ENCODE results near the gene WSB2.

WSB2 gene

GRCh38 chr12:118063576-118064391, 2.8 kb upstream of the WSB2 start:
- H3K4me3 ChIP-seq (ENCODE audit: low read depth, low read length), result no peak overlapping the region
- no peak for DNase-seq (ENCODE audit: low read depth)

- DNase-seq (ENCODE audit: low read depth), result no peak
- H3K4me3 ChIP-seq (ENCODE audit: low read depth, low read length), result peak overlapping the region; percentile 82
Observed at GRCh38 chr12:118061873-118062843, 1.2 kb upstream of the WSB2 start.

GRCh38 chr12:118060301-118061010, 523 bp downstream of the WSB2 start:
- no peak for DNase-seq (ENCODE audit: low read depth)
- peak overlapping the region; percentile 82 for H3K4me3 ChIP-seq (ENCODE audit: low read depth, low read length)

DNA sequence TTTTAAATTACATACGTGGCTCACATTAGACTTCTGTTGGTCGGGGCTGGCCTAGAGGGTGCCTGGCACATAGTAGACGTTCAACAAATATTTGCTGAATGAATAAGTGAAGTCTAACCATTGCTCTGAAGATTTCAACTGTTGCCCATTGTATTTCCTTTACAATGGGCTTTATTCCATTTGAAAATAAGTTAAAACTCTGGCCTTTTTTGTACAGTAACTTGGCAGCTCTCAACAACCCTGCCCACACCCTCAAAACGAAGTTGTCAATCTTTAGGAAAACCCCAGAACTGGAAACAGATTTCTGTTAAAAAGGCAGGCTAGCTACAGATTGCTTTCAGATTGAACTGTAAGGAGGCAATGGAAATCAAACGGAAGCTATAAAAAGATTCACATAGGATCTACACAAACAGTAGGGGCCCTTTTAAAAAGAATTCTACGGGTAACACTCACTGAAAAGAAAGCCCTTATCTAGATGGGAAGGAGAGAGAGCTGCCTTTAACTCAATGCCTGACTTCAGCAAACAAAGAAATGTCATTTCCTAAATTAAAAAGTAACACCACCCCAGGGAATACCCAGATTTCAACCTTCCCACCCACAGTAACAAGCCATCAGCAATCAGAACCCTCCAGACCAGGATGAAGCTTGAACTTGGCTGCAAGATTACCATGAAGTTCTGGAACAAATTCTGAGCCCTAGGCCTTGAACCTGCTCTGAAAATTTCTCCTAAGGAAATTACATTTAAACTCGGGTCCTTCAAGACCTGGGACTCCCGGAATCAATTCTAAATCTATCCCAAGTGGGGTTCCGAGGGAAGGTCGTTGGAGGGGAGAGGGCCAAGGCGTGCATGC, 1.4 kb downstream of the WSB2 start:
- peak overlapping the region; percentile 82 for H3K4me3 ChIP-seq (ENCODE audit: low read depth, low read length)
- no peak for DNase-seq (ENCODE audit: low read depth)

DNA sequence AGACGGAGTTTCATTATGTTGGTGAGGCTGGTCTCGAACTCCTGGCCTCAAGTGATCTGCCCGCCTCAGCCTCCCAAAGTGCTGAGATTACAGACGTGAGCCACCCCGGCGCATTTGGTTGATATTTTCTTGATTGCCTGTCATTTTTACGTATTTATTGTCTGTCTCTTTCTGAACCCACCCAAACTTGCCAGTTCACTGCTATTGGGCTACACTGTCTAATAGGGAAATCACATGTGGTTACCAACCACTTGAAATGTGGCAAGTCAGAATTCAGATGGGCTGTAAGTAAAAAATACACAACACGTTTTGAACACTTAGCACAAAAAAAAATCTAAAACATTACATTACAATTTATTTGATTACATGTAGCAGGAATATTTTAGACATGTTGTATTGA, 2.1 kb downstream of the WSB2 start:
- no peak for DNase-seq (ENCODE audit: low read depth)
- no peak overlapping the region for H3K4me3 ChIP-seq (ENCODE audit: low read depth, low read length)

GRCh38 chr12:118058227-118058626, 2.8 kb downstream of the WSB2 start:
- H3K4me3 ChIP-seq (ENCODE audit: low read depth, low read length), result no peak overlapping the region
- no peak for DNase-seq (ENCODE audit: low read depth)

DNA sequence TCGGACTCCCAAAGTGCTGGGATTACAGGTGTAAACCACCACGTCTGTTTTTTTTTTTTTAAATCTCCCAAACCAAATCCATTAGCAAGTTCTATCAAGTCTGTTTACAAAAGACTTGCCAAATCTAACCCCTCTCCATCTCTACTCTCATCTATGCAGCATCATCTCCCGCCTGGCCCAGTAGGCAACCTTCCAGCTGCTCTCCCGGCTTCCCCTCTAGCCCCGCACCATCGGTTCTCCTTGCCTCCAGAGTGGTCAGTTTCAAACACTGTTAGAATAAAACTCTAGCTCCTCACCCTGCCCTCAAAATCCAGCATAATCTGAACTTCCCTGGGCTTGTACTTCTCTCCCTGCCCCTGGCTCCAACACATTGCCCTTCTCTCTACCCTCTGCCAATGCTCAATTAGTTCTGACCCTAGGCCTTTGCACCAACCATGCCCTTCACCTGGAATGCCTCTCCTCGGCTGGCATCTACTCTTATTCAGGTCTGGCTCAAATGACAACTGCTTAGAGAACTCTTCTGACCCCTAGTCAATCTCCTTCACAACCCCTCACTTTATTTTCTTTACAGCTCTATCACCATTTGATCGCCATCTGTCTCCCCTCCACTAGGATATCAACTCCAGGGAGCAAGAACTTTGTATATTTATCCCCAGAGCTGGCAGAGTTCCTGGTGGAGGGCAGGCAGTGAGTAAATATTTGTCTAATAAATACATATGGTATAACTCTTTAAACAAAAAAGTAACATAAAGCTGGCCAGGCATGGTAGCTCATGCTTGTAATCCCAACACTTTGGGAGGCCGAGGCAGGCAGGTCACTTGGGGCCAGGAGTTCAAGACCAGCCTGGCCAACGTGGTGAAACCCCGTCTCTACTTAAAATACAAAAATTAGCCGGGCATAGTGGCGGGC, 4.9 kb downstream of the WSB2 start:
- no peak overlapping the region for H3K4me3 ChIP-seq (ENCODE audit: low read depth, low read length)
- no peak for DNase-seq (ENCODE audit: low read depth)

DNA sequence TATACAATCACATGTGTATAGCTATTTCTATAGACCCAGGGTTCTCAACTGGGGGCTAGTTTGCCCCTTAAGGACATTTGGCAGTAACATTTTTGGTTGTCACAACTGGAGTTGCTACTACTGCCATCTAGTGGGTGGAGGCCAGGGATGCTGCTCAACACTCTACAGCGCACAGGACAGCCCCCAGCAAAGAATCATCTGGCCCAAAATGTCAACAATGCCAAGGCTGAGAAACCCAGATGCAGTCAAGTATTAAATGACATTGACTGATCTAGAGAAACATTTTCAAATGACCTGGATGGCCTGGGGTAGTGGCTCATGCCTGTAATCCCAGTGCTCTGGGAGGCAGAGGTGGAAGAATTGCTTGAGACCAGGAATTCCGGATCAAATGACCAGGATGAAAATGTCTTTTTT, 5.8 kb downstream of the WSB2 start:
- no peak for DNase-seq (ENCODE audit: low read depth)
- no peak overlapping the region for H3K4me3 ChIP-seq (ENCODE audit: low read depth, low read length)

- no peak overlapping the region for H3K4me3 ChIP-seq (ENCODE audit: low read depth, low read length)
- DNase-seq (ENCODE audit: low read depth), result no peak
Observed at GRCh38 chr12:118053071-118053985, 7.7 kb downstream of the WSB2 start.

DNA sequence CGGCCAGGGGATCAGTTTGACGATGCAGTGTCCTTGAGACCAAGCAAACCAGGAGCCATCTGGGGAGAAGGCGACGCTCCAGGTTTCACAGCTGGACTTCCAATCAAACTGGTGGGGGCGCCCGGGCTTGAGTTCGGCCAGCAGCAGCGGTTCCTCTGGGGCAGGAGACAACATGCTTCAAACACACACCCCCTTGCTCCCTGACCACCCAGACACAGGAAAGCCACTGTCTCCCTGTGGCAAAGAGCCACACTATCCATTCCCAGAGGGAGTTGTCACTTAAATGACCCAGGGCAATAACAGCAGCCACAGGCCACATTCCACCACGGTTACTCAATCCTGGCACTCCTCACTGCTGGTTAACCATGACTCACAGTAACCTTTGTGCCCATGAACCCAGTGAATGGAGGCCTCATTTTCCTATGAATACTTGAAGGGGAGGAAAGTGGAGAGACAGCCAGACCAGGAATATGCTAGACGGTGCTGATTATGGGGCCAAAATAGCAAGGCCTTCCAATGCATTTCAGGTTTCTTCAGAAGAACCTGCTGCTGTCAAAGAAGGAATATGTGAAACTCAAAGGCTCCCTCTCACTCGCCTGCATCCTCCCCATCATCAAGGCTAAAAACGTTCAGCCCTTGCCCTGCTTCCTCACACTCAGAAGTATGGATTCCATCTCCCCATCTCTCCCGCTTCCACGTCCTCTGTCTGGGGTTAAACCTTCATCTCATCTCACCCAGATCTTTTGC, 8.5 kb downstream of the WSB2 start:
- DNase-seq (ENCODE audit: low read depth), result peak; percentile 78

DNA sequence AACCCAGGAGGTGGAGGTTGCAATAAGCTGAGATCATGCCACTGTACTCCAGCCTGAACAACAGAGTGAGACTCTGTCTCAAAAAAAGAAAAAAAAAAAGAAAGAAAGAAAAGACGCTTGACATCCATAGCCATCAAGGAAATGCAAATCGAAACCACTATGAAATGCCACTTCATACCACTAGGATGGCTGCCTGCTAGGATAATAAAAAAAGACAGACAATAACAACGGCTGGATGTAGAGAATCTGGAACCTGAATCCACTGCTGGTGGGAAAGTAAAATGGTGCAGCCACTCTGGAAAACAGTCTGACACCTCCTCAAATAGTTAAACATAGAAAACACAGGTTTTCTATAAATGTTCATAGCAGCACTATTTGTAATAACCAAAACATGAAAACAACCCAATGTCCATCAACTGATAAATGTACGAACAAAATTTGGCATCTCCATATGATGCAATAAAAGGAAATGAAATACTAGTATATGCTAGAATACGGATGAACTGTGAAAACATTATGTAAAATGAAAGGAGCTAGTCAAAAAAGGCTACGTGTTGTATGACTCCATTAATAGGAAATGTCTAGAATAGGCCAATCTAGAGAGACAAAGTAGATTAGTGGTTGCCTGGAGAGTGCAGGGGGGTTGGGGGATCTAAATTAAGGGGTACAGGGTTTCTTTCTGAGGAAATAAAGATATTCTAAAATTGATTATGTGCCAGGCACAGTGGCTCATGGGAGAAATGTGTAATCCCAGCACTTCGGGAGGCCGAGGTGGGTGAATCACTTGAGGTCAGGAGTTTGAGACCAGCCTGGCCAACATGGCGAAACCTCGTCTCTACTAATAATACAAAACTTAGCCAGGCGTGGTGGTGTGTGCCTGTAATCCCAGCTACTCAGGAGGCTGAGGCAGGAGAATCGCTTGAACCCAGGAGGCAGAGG, 9.7 kb downstream of the WSB2 start:
- no peak overlapping the region for H3K4me3 ChIP-seq (ENCODE audit: low read depth, low read length)
- no peak for DNase-seq (ENCODE audit: low read depth)

More for the DNA sequence above, 8.5 kb downstream of the WSB2 start:
- no peak overlapping the region for H3K4me3 ChIP-seq (ENCODE audit: low read depth, low read length)

DNA sequence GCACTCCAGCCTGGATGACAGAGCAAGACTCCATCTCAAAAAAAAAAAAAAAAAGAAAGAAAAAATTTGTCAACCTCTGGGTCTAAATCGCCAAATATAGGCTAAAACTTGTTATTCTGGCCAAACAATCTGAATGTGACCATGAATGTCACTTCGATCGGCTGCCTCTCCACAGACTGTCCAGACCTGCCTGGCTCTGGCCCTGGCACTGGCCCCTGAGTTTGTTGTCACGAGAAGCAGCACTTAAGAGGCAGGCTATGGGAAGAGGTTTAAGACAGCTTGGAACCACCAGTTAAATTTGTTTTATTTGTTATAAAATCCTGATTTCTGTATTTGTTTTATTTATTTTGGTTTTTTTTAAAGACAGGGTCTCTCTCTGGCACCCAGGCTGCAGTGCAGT, 14.5 kb downstream of the WSB2 start:
- no peak for DNase-seq (ENCODE audit: low read depth)
- no peak overlapping the region for H3K4me3 ChIP-seq (ENCODE audit: low read depth, low read length)

- H3K4me3 ChIP-seq (ENCODE audit: low read depth, low read length), result no peak overlapping the region
Observed at GRCh38 chr12:118044577-118044976, 16.4 kb downstream of the WSB2 start.

DNA sequence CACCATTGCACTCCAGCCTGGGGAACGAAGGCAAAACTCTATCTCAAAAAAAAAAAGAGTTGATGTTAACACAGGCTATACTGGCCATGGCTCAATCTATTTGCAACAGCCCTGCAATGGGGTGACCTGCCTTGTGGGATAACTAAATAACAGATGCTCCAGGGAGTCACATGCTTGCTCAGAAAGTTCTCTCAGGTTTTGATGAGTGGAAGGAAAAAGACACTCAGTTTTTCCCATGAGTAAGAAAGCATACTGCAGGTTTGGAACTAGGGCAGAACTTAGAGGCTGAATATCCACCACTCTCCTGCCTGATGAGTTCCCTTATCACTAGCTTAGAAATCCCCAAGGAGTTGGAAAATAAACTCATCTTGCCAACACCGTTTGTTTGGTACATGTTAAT, 16.9 kb downstream of the WSB2 start:
- no peak for DNase-seq (ENCODE audit: low read depth)
- H3K4me3 ChIP-seq (ENCODE audit: low read depth, low read length), result no peak overlapping the region

More at GRCh38 chr12:118044577-118044976, 16.4 kb downstream of the WSB2 start:
- DNase-seq (ENCODE audit: low read depth), result no peak

DNA sequence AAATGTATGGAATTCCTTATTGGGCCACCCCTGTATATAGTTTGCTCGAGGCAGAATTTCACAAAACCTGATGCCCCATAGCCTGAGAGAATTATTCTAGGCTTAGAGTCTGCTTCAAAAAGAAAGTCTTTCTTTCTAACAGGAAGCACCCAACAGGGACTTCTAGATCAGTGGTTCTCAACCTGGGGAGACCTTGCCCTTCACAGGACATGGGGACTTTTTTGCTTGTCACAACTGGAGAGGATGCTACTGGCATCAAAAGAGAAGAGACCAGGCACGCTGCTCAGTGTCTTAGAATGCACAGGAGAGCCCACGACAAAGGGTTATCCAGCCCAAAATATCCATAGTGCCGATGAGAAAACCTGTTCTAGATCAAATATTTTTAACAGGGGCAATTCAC, 18.9 kb downstream of the WSB2 start:
- H3K4me3 ChIP-seq (ENCODE audit: low read depth, low read length), result no peak overlapping the region
- no peak for DNase-seq (ENCODE audit: low read depth)

Measured in skeletal muscle cell (primary cell).